Measurements from ENCODE around the gene XPO4.
"Not testable (repeated sequence)": the region's sequence is repeated elsewhere in the genome, so short reads cannot be mapped to it uniquely, and the experiment has no call there.

XPO4 gene

DNA sequence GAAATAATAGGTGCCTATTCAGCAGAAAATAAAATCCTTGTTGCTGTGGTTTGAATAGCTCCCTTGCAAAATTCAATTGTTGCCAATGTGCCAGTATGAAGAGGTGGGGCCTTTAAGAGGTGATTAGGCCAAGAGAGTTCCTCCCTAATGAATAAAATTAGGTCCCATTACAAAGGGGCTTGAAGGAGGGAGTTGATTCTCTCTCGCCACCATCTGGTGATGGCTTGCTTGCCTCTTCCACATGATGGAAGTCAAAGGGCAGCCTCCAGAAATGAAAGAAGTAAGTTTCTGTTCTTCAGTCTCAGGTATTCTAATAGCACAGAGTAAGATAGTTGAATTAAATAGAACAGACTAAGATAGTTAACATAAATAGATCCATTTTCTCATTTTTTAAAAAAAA lies 125.8 kb downstream of the XPO4 start:
- no peak for DNase-seq

DNA sequence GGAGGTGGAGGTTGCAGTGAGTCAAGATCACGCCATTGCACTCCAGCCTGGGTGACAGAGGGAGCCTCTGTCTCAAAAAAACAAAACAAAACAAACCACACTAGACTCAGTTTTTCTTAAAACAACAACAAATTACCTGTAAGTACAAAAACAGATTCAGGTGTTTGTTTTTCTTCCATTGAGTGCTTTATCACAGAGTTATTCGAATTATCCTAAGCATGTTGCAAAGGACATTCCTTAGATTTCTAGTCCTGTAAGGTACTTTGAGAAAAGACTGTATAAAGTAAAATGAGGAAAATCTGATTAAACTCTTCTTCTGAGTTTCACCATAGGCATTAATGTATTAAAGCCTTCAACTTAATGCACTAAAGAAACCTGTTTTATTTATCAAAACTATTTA lies 126.6 kb downstream of the XPO4 start:
- DNase-seq: no peak

DNA sequence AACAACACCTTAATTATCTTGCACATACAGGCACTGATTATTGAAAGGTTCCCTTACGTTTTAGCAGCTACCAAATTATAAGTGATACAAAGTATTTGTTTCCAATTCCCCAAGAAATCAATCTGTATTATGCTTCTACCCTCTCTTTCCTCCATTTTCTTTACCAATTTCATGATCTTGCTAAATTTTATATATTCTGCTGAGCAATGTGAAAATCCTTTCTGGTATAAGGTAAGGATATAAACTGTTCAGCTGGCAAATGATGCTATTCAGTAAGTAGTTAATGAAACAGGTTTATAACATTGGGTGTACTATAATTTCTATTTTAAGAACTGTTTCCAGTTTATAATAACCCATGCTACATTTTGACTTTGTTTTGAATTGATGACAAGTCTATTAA lies 127.8 kb downstream of the XPO4 start:
- DNase-seq: no peak

DNA sequence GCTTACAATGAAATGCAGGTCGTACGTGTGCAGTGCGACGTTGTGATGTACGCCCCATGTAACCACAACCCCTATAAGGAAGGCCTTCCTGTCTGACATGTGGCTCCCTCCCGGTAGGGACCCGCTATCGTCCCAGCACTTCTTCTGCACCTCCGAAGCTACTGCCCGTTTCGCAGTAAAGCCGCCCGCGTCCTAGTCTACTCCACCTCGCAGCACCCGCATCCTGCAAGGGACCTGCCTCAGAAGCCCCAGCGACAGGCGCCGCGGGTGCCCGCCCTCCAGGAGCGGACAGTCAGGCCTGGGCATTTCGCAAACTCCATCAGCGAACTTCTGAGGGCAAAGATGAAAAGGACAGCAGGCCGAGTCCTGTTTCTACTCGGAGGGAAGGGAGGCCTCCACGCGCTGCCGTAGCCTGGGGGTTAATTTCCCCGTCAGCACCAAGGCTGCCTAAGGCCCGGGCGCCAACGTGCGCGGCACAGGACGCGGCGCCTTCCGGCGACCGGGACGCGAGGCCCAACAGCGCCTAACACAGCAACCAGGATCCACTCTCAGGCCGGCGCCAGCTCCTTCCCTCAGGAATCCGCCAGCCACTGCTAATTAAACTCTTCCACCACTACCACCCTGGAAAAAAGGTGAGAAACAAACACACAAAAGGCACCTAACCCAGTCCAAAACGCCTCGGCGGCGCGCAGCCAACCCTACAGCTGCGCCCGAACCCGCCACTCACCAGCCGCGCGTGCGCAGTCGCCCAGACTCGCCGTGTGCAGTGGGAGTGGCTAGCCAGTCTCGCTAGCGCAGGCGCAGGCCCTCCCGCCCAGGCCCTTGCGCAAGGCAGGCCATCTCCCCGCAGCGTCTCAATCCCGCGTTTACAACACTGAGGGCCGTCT lies 129.1 kb downstream of the XPO4 start, which contains the start of gene EEF1AKMT1:
Gene EEF1AKMT1 (minus strand): TSS at position 768 of the 887 bp plus-strand sequence. CDS start 16,363 bp downstream, outside the sequence.
- DNase-seq: peak; percentile 93

DNA sequence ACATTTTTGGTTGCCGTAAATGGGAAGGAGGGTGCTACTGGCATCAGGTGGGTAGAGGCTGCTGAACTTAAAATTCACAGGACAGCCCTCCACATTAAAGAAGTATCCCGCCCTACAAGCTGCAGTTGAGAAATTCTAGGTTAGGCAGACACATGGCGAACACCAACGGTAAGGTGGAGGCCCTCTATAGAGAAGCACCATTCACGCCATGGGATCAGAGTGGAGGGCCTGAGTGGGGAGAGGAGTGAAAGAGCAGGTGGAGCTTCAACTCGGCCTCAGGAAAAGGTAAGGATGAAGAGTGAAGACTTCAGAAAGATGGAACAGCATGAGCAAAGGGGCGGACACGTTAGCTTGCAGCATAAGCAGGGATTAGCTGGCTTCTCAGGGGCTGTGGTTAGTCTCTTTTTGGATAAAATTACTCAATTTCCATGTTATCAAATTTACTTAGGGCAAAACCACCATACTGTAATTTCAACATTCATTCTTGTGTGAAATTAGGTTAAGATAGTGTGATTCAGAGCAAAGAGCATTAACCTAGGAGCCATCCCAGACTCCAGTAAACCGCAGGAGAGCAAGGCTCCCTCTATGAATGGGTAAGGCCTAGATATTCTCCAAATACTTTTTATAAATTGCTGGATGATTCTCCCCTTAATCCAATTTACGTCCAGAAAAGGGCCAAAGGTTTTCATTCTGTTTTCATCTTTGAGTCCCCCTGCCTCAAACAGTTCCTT lies 130.0 kb downstream of the XPO4 start:
- no peak for DNase-seq

DNA sequence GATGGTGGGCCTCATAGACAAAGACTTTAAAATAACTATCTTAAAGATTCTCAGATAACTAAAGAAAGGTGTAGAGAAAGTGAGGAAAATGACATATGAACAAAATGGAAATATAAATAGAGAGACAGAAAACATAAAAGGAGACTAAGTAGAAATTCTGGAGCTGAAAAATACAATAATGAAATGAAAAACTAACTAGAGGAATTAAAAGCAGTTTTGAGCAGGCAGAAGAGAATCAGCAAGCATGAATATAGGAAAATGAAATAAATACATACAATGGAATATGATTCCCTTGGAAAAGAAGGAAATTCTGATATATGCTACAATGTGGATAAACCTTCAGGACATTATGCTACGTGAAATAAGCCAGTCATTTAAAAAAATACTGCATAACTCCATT lies 132.7 kb downstream of the XPO4 start:
- no peak for DNase-seq

DNA sequence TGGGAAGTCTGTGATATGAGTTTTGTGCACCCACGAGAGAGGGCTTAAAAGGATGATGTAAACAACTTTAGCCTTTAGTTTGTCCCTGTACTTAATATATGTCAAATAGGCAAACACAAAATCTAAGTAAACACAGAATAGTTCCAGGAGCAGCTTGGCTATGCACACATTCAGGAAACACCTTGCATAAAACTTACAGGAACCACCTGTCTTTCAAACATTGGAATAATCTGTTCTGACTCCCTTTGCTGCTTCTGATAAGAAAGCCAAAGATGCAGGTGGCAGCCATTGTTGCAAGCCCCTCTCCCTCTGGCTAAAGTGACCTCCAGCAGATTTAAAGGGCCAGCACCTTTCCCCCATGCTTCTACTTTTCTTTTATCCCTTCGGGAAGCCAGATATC lies 133.5 kb downstream of the XPO4 start:
- no peak for DNase-seq

DNA sequence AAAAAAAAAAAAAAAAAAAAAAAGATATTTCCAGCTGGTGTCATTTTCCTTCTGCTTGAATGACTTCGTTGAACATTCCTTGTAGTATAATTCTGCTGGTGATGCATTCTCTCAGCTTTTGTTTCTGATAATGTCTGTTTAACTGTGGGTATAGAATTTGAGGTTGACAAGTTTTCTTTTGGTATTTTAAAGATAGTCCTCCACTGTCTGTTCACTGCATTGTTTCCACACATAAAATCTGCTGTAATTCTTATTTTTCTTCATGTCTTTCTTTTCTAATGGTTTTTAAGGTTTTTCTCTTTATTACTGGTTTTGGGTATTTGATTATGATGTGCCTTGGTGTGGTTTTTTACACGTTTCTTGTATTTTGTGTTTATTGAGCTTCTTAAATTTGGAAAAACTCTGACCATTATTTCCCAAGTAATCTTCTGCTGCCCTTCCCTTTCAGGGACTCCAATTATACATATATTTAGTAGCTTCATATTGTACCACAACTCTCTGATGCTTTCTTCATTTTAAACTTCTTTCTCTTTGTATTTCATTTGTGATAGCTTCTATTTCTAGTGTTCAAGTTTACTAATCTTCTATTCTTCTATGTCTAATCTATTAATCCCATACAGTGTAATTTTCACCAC lies 135.1 kb downstream of the XPO4 start:
- no peak for DNase-seq

DNA sequence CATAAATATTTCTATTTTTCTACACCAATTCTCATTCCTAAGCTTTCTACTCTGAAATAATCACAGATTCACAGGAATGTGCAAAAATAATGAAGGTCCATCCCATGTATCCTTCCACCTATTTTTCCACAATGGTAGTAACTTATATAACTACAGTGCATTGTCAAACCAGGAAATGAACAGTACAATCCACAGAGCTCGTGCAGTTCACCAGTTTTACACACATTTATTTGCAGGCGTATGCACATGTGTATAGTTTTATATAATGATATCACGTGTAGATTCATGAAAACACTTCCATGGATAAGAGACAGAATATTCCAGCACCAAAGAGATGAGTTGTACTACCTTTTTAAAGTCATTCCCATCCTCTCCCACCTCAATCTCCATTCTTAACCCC lies 141.7 kb downstream of the XPO4 start:
- DNase-seq: no peak

DNA sequence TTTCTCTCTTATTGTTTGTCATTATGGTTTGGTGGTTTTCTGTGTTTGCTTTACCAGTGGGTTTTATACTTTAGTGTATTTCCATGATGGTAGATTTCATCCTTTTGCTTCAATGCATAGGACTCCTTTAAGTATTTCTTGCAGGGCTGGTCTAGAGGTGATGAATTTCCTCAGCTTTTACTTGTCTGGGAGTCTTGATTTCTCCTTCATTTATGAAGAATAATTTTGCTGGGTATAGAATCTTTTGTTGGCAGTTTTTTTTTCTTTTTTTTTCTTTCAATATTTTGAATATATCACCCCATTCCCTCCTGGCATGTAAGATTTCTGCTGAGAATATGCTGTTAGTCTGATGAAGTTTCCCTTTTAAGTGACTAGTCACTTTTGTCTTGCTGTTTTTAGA lies 148.5 kb downstream of the XPO4 start:
- DNase-seq: no peak

DNA sequence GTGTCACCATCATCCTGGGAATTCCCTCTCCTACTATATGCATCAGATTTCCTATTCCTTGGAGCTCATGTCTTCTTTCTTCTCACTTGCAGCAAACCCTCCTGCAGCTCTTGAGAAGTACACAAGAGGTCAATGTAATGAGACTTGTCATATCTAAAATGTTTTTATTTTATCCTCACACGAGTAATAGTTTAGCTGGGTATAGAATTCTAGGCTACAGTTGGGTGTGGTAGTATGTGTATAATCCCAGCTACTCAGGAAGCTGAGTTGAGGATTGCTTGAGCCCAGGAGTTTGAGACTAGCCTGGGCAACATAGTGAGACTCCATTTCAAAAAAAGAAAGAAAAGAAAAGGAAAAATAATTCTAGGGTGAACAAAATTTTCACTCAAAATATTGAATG lies 153.2 kb downstream of the XPO4 start:
- DNase-seq: no peak

DNA sequence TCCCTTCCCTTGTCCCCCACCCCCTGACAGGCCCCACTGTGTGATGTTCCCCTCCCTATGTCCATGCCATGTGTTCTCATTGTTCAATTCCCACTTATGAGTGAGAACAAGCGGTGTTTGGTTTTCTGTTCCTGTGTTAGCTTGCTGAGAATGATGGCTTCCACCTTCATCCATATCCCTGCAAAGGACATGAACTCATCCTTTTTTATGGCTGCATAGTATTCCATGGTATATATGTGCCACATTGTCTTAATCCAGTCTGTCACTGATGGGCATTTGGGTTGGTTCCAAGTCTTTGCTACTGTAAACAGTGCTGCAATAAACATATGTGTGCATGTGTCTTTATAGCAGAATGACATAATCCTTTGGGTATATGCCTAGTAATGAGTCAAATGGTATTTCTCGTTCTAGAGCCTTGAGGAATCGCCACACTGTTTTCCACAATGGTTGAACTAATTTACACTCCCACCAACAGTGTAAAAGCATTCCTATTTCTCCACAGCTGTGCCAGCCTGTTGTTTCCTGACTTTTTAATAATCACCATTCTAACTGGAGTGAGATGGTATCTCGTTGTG lies 158.6 kb downstream of the XPO4 start:
- not testable (repeated sequence) for DNase-seq

DNA sequence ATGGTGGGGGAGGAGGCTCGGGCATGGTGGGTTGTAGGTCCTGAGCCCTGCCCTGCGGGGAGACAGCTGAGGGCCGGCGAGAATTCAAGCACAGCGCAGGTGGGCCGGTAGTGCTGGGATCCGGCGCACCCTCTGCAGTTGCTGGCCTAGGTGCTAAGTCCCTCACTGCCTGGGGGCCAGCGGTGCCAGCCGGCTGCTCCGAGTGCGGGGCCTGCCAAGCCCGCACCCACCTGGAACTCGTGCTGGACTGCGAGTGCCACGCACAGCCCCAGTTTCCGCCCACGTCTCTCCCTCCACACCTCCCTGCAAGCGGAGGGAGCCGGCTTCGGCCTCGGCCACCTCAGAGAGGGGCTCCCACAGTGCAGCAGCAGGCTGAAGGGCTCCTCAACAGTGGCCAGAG lies 162.5 kb downstream of the XPO4 start:
- DNase-seq: no peak

DNA sequence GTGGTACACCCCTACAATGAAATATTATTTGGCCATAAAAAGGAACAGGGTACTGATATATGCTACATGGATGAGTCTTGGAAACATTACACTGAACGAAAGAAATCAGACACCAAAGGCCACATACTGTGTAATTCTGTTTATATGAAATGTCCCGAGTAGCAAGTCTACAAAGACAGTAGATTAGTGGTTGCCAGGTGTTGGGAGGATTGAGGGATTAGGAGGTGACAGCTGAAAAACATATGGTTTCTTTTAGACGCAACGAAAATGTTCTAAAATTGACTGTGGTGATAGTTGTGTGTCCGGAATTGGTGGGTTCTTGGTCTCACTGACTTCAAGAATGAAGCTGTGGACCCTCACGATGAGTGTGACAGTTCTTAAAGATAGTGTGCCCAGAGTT lies 163.9 kb downstream of the XPO4 start:
- no peak for DNase-seq

DNA sequence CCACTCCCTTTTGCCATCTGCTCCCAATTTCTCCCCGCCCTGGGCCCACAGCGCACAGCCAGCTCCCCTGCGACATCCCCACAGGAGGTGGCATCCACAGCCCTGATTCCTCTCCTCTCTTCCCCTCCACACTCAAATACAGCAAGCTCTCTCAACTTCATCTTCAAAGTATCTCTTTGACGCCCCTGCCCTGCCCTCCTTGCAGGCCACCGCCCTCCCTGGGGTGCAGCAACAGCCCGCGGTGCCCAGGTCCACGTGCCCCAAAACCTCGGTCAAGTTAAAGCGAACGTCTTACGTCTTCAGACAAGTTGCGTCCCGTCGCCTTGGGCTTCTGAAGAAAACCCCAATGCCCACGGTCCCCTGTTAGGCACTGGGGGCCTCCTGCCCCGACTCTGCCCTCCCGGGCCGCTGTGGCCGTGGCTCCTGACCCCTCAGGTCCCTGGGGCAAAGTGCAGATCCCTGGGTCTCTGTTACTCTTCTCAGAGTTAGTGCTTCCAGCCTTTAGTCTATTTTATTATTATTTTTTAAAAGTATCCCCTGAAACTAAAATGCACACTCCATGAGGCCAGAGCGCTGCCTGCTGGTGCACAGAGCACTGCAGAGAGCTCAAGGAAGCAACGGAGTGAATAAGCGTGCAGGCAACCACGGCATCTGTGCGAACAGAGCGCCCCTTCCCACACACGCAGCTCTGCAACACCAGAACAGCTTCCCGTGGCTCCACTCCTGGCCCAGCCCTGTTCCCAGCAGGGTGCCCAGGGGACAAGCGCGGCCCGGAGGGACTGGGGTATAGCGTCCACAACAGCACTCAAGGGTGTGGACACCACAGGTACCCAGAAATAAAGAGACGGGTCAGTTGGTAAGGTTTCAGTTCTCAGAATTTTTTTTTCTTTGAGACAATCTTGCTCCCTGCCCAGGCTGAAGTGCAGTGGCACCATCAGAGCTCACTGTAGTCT lies 172.6 kb downstream of the XPO4 start:
- no peak for DNase-seq

DNA sequence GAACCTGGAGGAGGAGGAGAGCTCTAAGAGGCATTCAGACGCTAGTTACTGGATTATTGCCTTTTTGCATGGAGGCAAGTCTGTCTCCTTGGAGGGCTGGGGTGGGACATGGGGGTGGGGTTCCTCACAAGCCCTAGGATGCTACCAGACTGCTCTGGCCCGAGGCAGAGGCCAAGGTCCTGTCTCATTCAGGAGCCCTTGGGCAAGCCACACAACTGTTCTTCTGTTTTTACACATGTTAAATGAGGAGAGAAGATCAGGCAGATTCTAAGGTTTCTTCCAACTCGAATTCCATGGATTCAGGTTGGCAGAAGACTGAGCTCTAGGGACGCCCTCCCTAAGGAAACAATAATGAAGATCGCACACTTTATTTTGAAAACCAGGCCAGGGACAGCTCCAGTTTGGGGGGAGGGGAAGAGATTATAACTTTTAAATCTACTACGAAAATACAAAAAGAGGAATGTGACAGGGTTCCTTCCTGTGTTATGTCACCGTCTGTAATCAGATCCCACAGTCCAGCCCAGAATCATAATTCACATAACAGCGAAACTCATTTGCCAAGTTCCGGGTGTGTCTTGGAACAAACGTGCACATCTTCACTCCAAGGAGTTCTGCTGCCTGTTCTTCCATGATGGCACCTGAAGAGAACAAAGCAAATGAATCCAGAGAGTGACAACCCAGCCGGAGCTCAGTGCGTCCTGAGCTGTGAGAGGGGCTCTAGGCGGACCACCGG lies 173.8 kb downstream of the XPO4 start:
- no peak for DNase-seq

DNA sequence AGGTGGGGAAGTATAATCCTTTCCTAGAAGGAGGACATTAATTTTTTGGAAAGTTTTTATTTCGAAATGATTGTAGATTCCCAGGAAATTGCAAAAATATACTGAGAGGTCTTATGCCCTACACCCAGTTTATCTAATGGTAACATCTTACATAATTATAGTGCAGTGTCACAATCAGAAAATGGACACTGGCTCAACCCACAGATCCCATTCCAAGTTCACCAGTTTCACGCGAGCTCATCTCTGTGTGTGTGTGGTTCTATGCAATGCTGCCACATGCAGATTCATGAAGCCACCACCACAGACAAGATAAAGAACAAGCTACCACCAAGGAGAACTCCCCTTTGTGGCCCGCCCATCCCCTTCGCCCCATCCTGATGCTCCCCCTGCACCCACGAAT lies 174.7 kb downstream of the XPO4 start:
- no peak for DNase-seq
